SJCRH30 (cell line): ENCODE measurements around the gene HK3. TPM values are rescaled to one million over a fixed set of nuclear protein-coding genes. Genes with fewer than 3 reads are reported as not detected.

ENCODE experiments used
- total RNA-seq: library from RNA; depleted of rRNA; stranded (reverse); fragments of >200 nt; shearing (Covaris generic); gene quantifications from 2 replicates; pipeline ENCODE4 v1.2.3, GENCODE V29; 2014; rRNA removed

HK3 gene
- total RNA-seq, 1 experiment from 2014 or later: not detected

Other genes starting within 250 kb of the HK3 start
- gene UNC5A, start 88.8 kb downstream of the HK3 start, total RNA-seq: 0.18 and 0.20 TPM in 2 replicates
- 34.7 and 38.3 TPM in 2 replicates for gene UIMC1, start 107.4 kb upstream of the HK3 start, total RNA-seq
- 24.7 and 27.8 TPM in 2 replicates for gene ZNF346, start 123.3 kb upstream of the HK3 start, total RNA-seq
- 563 and 588 TPM in 2 replicates for gene FGFR4, start 187.6 kb upstream of the HK3 start, total RNA-seq
- 3.5 and 5.7 TPM in 2 replicates for gene NSD1, start 234.4 kb upstream of the HK3 start, total RNA-seq